Inflammatory macrophage treated with lipopolysaccharide for 1 hour (primary cell): Measurements from ENCODE around the gene SUMF1.
"Not testable (repeated sequence)": the region's sequence is repeated elsewhere in the genome, so short reads cannot be mapped to it uniquely, and the experiment has no call there.

Experiments used
- DNase-seq, 2 donors: peaks; one replicate each; pipeline ENCODE4 v3.0.0-alpha.2; 2020 to 2022

The SUMF1 gene

GRCh38 chr3:4332574-4332973, 134.5 kb downstream of the SUMF1 start:
- DNase-seq = no peak

GRCh38 chr3:4332111-4332510, 135.0 kb downstream of the SUMF1 start:
- DNase-seq = no peak

GRCh38 chr3:4329806-4330205, 137.3 kb downstream of the SUMF1 start:
- DNase-seq = not testable (repeated sequence)

GRCh38 chr3:4326868-4327267, 140.2 kb downstream of the SUMF1 start:
- DNase-seq = no peak

- DNase-seq = no peak
Measured at GRCh38 chr3:4323246-4324027, 143.6 kb downstream of the SUMF1 start.

GRCh38 chr3:4322635-4323034, 144.4 kb downstream of the SUMF1 start:
- peak; percentile 84 to 85 for DNase-seq

GRCh38 chr3:4321732-4322131, 145.3 kb downstream of the SUMF1 start:
- DNase-seq = no peak

- DNase-seq = peak; percentile 74 to 83
Measured at GRCh38 chr3:4320096-4320911, 146.8 kb downstream of the SUMF1 start.

- DNase-seq = peak in 1 of 2 donors; percentile 47
Measured at GRCh38 chr3:4314688-4315087, 152.4 kb downstream of the SUMF1 start.

- no peak for DNase-seq
Measured at GRCh38 chr3:4313606-4314293, 153.3 kb downstream of the SUMF1 start.

GRCh38 chr3:4311496-4311895, 155.6 kb downstream of the SUMF1 start:
- DNase-seq = no peak
